Stimulated activated CD4-positive, alpha-beta T cell treated with anti-CD3 and anti-CD28 coated beads, Interleukin-12 subunit alpha, Interleukin-12 subunit beta, amount 100 ng/mL, for 48 hours (primary cell): ENCODE data around the gene ABHD12.

ENCODE experiments used
- DNase-seq, 3 donors: peaks; one replicate each; pipeline ENCODE4 v3.0.0-alpha.2; 2020; ENCODE audit warnings: low read depth in 2 of 3, low spot score in 1 of 3

Gene ABHD12

DNA sequence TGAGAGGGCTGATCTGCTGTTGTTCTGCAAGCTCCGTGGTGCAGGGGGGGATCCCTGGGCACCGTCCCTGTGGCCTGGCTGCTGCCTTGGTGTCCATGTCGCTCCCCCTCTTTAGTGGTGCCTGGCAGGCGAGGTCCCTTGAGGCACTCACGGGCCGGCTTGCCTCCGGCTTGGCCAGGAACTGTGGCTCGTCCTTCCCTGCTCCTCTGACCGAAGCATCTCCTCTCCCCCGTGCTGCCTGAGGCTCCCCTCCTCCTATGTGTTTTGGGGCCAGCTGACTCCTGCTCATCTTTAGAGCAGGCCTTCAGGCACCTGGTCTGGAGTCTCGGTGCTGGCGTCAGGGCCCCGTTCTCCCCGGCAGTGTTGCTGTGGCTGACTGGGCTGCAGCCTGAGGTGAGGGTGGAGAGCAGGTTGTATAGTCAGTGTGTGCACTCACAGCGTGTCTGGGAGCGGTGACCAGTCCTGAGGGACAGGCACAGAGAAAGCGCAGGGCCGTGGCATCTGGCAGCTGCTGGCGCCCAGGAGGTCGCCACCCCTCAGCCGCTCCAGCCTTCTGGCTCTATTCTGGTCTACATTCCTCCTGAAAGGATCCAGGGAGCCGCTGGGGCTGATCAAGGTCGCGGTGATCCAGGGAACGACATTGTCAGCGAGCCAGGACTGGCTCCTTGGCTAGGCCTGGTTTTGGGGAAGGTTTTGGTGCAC lies 99.1 kb downstream of the ABHD12 start:
- no peak for DNase-seq

GRCh38 chr20:25290646-25291431 lies 99.8 kb downstream of the ABHD12 start:
- DNase-seq = no peak

- no peak for DNase-seq
These were observed 100.6 kb downstream of the ABHD12 start for GRCh38 chr20:25289886-25290597.

DNA sequence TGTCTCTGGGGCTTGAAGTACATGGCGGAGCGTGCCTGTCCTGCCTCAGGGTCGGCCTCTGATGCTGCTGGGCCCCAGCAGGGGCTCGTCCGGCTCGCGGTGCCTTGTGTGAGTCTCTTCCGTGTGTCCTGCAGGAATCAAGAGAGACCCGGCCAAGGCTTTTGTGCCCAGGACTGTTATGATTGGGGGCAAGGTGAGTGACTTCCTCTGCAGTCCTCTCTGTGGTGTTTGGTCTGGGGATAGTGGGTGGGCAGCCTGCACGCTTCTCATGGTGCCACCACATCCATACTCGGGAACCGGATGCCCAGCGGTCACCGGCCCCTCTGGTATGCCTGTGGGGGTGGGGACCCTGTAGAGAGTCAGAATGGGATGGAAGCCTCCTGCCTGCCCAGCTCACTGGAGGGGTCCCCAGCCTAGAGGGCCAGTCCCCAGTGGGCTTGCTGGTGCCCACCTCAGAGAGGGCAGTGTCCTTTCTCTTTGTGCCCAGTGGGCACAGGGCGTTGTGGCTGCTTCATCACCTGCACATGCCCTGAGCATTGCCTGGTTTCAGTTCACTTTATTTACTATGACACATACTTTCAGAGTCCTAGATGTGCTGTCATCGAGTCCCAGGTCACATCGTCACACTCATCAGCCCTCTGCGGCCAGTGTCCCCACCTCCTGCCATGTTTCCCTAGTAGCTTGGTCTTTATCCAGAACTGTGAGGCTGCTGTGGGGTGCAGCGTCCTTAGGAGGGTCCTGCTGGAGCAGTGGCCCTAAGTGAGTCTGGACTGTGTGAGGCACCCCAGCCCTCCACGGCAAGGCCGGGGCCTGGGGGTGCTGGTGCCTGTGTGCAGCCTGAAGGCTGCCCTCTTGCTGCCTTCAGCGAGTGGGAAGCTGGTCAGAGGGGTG lies 102.1 kb downstream of the ABHD12 start:
- no peak for DNase-seq

- no peak for DNase-seq
These were observed 102.9 kb downstream of the ABHD12 start for GRCh38 chr20:25287631-25288290.

DNA sequence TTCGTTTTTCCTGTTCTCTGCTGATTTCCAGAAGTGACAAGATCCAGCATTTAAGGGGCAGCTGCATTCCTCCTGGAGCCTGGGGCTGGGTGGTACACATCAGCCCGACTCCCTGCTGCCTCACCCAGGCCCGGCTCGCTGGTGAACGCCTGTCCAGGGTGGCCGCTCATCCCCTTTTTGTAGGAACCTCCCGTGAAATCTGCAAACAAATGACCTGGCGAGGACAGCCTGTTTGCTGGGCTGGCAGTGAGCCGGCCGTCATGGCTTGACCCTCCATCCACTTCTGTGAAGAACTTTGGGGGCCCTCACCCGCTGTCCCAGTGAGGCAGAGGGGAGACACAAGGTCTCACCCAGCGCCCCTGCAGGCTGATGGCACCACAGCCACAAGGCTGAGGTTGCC lies 103.7 kb downstream of the ABHD12 start:
- DNase-seq = no peak

DNA sequence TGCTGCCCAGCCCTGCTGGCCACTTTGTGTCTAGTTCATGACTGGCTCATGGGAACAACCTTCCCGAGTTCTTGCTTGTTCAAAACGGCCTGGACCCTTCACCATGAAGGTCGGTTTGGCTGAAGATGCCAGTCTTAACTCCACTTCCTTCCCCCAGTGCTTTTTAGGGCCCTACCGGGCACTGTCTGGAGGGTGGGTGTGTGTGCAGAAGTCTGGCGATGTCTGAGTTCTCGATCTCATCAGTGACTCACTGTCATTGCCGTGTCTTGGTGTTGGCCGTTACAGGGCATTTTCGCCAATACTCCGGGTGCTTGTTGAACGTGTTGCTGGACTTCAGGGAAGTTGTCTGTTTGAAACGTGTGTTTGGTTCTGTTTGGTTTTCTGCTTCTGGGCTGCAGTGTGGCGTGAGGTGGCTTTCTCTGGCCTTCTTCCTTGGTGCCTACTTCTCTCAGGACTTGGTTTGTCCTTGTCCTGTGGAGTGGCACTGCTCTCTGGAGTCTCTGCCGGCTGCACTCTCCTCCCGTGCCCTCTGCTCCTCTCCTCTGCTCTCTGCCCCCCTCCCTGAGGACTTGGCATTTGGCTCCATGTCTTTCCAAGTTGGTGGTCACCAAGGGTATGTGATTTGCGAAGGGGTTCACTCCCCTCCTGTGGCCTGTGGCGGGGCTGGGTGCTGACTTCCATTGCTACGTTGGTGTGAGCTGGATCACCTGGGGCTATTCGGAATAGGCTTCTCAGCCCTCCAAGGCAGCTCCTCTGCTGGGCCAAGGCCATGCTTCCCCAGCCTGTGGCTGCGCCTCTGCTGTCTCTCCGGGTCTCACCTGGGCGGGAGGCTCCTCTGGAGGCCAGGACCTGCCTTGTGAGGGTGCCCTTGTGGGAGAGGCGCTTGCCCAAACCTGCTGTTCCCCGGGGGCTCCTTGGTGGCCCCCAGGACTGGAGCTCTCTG lies 104.5 kb downstream of the ABHD12 start:
- DNase-seq = no peak

GRCh38 chr20:25285091-25285647 lies 105.5 kb downstream of the ABHD12 start:
- no peak for DNase-seq

- no peak for DNase-seq
These were observed 106.5 kb downstream of the ABHD12 start for GRCh38 chr20:25284131-25284601.

GRCh38 chr20:25283221-25283951 lies 107.2 kb downstream of the ABHD12 start:
- DNase-seq = no peak

DNA sequence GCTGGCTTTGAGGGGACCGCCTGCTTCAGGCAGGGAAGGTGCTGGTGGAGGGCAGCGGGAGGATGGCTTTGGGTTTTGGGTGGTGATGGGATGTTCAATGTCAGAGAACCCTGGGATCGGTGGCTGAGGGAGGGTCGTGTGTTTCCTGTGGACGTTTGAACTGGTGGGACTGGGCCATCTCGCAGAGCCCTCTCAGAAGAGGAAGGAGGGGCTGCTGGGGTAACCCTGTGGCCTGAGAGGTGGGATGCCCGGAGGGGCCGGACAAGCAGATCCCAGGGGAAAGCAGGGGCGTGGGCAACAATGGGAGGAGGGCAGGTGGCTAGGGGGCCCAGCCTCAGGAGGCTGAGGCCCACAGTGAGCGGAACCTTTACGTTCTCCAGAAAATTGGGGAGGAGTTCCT lies 107.8 kb downstream of the ABHD12 start:
- no peak for DNase-seq

GRCh38 chr20:25282034-25282781 lies 108.4 kb downstream of the ABHD12 start:
- DNase-seq = no peak

GRCh38 chr20:25281541-25281991 lies 109.1 kb downstream of the ABHD12 start:
- no peak for DNase-seq

GRCh38 chr20:25280574-25281535 lies 109.8 kb downstream of the ABHD12 start:
- no peak for DNase-seq

DNA sequence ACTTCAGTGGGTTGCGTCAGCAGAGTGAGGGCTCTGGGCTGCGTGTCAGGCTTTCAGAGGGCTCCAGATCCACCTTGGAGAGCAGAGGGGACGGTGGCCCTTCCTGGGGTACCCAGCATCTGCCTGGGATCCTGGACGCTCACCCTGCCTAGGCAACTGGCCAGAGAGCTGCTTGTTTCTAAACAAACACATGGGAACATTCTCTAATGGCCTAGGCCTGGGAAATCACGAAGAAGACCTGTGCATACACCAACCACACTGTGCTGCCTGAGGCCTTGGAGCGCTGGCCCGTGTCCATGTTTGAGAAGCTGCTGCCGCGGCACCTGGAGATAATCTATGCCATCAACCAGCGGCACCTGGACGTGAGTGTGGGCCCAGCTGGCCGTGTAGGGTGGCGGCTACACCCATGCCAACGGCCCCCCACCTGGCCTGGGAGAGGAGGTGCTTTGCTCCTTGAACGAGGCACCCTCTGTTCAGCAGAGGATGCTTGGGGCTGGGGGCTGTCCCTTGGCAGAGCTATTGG lies 110.5 kb downstream of the ABHD12 start:
- DNase-seq = no peak

- no peak for DNase-seq
These were observed 111.2 kb downstream of the ABHD12 start for GRCh38 chr20:25279403-25279802.
